Measurements from ENCODE around the gene VARS1. TPM values are rescaled to one million over a fixed set of nuclear protein-coding genes. Genes with fewer than 3 reads are reported as not detected.

The VARS1 gene
- total RNA-seq, 1 donor from 2014 or later, result 162 TPM

- peak overlapping the region; percentile 92 for H3K4me3 Mint-ChIP-seq
- H3K36me3 Mint-ChIP-seq (ENCODE audit: low read depth), result peaks cover 14% of the 10 kb centered on the region
- no peak overlapping the region for H3K27ac Mint-ChIP-seq (ENCODE audit: unreplicated experiment)
- H3K9me3 Mint-ChIP-seq, result no peaks in the 10 kb centered on the region
- peaks cover 10% of the 10 kb centered on the region for H3K27me3 Mint-ChIP-seq (ENCODE audit: low read depth)
- peaks cover 50% of the 10 kb centered on the region for H3K4me1 Mint-ChIP-seq
- no peak for TF ChIP-seq CTCF (conservative IDR thresholded peaks at IDR 0.05)
- DNase-seq (ENCODE audit: low read depth, low spot score), result no peak
Measured at GRCh38 chr6:31831350-31832215, 36.0 kb upstream of the VARS1 start.

- no peaks in the 10 kb centered on the region for H3K9me3 Mint-ChIP-seq
- peaks cover 10% of the 10 kb centered on the region for H3K27me3 Mint-ChIP-seq (ENCODE audit: low read depth)
- H3K36me3 Mint-ChIP-seq (ENCODE audit: low read depth), result peaks cover 8% of the 10 kb centered on the region
- no peak for DNase-seq (ENCODE audit: low read depth, low spot score)
- H3K4me3 Mint-ChIP-seq, result peak overlapping the region; percentile 92
- peak overlapping the region; percentile 50 for H3K27ac Mint-ChIP-seq (ENCODE audit: unreplicated experiment)
- TF ChIP-seq CTCF (conservative IDR thresholded peaks at IDR 0.05), result no peak
- peaks cover 45% of the 10 kb centered on the region for H3K4me1 Mint-ChIP-seq
Measured at GRCh38 chr6:31830886-31831335, 35.4 kb upstream of the VARS1 start.

DNA sequence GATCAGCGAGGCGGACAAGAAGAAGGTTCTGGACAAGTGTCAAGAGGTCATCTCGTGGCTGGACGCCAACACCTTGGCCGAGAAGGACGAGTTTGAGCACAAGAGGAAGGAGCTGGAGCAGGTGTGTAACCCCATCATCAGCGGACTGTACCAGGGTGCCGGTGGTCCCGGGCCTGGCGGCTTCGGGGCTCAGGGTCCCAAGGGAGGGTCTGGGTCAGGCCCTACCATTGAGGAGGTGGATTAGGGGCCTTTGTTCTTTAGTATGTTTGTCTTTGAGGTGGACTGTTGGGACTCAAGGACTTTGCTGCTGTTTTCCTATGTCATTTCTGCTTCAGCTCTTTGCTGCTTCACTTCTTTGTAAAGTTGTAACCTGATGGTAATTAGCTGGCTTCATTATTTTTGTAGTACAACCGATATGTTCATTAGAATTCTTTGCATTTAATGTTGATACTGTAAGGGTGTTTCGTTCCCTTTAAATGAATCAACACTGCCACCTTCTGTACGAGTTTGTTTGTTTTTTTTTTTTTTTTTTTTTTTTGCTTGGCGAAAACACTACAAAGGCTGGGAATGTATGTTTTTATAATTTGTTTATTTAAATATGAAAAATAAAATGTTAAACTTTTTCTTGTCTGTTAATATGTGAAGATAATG, 34.2 kb upstream of the VARS1 start:
- Mint-ChIP-seq H3K4me3 (peak overlapping the region; percentile 92), H3K9me3 (no peaks in the 10 kb centered on the region), H3K36me3 (ENCODE audit: low read depth) (peaks cover 3% of the 10 kb centered on the region), H3K4me1 (peaks cover 46% of the 10 kb centered on the region), H3K27ac (ENCODE audit: unreplicated experiment) (no peak overlapping the region), H3K27me3 (ENCODE audit: low read depth) (peaks cover 10% of the 10 kb centered on the region)
- DNase-seq (ENCODE audit: low read depth, low spot score), result no peak
- peak; percentile 73 for TF ChIP-seq CTCF (conservative IDR thresholded peaks at IDR 0.05)

DNA sequence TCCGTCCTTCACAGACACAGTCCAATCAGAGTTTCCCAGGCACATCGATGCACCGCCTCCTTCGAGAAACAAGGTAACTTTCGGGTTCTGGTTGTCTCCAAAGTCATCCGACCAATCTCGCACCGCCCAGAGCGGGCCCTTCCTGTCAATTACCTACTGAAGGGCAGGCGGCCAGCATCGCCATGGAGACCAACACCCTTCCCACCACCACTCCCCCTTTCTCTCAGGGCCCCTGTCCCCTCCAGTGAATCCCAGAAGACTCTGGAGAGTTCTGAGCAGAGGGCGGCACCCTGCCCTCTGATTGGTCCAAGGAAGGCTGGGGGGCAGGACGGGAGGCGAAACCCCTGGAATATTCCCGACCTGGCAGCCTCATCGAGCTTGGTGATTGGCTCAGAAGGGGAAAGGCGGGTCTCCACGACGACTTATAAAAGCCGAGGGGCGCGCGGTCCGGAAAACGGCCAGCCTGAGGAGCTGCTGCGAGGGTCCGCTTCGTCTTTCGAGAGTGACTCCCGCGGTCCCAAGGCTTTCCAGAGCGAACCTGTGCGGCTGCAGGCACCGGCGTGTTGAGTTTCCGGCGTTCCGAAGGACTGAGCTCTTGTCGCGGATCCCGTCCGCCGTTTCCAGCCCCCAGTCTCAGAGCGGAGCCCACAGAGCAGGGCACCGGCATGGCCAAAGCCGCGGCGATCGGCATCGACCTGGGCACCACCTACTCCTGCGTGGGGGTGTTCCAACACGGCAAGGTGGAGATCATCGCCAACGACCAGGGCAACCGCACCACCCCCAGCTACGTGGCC, 31.9 kb upstream of the VARS1 start, which contains the start of gene HSPA1B:
Gene HSPA1B, plus strand, starts transcription at position 453 of the 794 bp plus-strand sequence. Its CDS starts 213 bp downstream, at position 666.
- peak within 1 kb of the TSS; percentile 70 for H3K27ac Mint-ChIP-seq (ENCODE audit: unreplicated experiment)
- H3K27me3 Mint-ChIP-seq (ENCODE audit: low read depth), result peaks cover 10% of the 10 kb centered on the region
- H3K4me1 Mint-ChIP-seq, result peaks cover 47% of the 10 kb centered on the region
- H3K4me3 Mint-ChIP-seq, result peak within 1 kb of the TSS; percentile 86
- DNase-seq (ENCODE audit: low read depth, low spot score), result peak; percentile 93
- TF ChIP-seq CTCF (conservative IDR thresholded peaks at IDR 0.05), result no peak
- H3K36me3 Mint-ChIP-seq (ENCODE audit: low read depth), result peaks cover 2% of the 10 kb centered on the region
- H3K9me3 Mint-ChIP-seq, result no peaks in the 10 kb centered on the region

DNA sequence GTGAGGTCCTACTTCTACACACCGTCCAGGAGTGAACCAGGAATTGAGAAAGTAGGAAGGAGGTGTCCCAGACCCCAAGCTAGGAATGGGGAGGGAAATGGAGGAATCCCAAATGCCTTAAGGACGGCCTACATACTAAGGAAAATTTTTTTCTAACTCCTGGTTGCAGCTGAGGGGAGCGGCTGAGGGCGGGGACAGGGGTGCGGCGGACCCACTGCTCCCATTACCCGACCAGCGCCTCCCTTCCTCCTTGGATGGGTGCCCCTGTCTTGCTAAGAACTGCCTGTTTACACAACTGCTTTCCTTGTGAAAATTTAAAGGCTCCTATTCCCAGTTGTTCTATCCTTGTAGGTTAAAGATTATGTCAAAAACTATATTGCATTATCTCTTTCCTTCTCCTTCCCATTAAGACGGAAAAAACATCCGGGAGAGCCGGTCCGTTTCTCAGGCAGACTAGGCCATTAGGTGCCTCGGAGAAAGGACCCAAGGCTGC, 31.3 kb upstream of the VARS1 start:
- Mint-ChIP-seq H3K27ac (ENCODE audit: unreplicated experiment) (peak overlapping the region; percentile 67), H3K4me1 (peaks cover 53% of the 10 kb centered on the region), H3K4me3 (peak overlapping the region; percentile 86), H3K9me3 (no peaks in the 10 kb centered on the region), H3K27me3 (ENCODE audit: low read depth) (peaks cover 10% of the 10 kb centered on the region), H3K36me3 (ENCODE audit: low read depth) (peaks cover 2% of the 10 kb centered on the region)
- TF ChIP-seq CTCF (conservative IDR thresholded peaks at IDR 0.05), result no peak
- DNase-seq (ENCODE audit: low read depth, low spot score), result no peak

All from neural crest cell (in vitro differentiated cells).